ENCODE data around the gene ATG7. TPM values are rescaled to one million over a fixed set of nuclear protein-coding genes. Genes with fewer than 3 reads are reported as not detected.

ATG7 gene
- total and polyA plus RNA-seq, 4 donors: 7.4 to 53.8 (median 15.6) TPM

DNA sequence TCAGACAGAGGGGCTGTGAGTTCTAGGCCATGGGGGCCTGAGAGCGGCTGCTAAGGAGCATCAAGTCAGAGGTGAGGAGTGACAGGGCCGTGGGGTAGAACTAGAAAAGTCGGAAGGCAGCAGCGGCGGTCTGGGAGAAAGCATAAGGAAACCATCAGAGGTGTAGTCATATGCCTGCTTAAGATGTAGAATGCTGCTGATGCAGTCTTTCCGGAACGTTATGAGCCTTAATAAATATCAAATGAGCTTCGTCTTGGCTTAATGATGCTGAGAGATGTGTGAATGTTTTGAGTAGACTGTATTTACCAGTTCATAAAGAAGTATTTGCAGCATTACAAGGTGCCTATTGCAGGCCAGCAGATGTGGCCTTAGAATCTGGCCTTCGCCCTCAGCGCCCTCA is 15.2 kb downstream of the ATG7 start:
- peaks cover 0 to 6% (median 1%) of the 10 kb centered on the region in 4 donors for H3K4me1 ChIP-seq (ENCODE audit: control insufficient read depth in 4 of 4, insufficient read depth in 4 of 4, low read length in 3 of 4)
- TF ChIP-seq GABPA (IDR thresholded peaks at IDR 0.05 in 1 of 2, conservative IDR thresholded peaks at IDR 0.05 in 1 of 2): no peak
- TF ChIP-seq, protein P1, sequence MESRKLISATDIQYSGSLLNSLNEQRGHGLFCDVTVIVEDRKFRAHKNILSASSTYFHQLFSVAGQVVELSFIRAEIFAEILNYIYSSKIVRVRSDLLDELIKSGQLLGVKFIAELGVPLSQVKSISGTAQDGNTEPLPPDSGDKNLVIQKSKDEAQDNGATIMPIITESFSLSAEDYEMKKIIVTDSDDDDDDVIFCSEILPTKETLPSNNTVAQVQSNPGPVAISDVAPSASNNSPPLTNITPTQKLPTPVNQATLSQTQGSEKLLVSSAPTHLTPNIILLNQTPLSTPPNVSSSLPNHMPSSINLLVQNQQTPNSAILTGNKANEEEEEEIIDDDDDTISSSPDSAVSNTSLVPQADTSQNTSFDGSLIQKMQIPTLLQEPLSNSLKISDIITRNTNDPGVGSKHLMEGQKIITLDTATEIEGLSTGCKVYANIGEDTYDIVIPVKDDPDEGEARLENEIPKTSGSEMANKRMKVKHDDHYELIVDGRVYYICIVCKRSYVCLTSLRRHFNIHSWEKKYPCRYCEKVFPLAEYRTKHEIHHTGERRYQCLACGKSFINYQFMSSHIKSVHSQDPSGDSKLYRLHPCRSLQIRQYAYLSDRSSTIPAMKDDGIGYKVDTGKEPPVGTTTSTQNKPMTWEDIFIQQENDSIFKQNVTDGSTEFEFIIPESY (IDR thresholded peaks at IDR 0.05): no peak
- no peak for TF ChIP-seq FOXA2 (IDR thresholded peaks at IDR 0.05)
- TF ChIP-seq SP1 (IDR thresholded peaks at IDR 0.05): no peak
- TF ChIP-seq EGR1 (IDR thresholded peaks at IDR 0.05; ENCODE audit: low read depth in 2 of 2): no peak
- no peak for TF ChIP-seq YY1 (IDR thresholded peaks at IDR 0.05)
- no peak for TF ChIP-seq RAD21 (IDR thresholded peaks at IDR 0.05)
- TF ChIP-seq HNF4A (conservative IDR thresholded peaks at IDR 0.05): no peak
- no peak for TF ChIP-seq RXRA (IDR thresholded peaks at IDR 0.05)
- no peak for TF ChIP-seq HNF4G (IDR thresholded peaks at IDR 0.05)
- TF ChIP-seq FOXA1 (IDR thresholded peaks at IDR 0.05): no peak
- TF ChIP-seq, protein P2, sequence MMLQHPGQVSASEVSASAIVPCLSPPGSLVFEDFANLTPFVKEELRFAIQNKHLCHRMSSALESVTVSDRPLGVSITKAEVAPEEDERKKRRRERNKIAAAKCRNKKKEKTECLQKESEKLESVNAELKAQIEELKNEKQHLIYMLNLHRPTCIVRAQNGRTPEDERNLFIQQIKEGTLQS (IDR thresholded peaks at IDR 0.05): no peak
- TF ChIP-seq NR2F2 (IDR thresholded peaks at IDR 0.05): no peak
- TF ChIP-seq, protein P3, sequence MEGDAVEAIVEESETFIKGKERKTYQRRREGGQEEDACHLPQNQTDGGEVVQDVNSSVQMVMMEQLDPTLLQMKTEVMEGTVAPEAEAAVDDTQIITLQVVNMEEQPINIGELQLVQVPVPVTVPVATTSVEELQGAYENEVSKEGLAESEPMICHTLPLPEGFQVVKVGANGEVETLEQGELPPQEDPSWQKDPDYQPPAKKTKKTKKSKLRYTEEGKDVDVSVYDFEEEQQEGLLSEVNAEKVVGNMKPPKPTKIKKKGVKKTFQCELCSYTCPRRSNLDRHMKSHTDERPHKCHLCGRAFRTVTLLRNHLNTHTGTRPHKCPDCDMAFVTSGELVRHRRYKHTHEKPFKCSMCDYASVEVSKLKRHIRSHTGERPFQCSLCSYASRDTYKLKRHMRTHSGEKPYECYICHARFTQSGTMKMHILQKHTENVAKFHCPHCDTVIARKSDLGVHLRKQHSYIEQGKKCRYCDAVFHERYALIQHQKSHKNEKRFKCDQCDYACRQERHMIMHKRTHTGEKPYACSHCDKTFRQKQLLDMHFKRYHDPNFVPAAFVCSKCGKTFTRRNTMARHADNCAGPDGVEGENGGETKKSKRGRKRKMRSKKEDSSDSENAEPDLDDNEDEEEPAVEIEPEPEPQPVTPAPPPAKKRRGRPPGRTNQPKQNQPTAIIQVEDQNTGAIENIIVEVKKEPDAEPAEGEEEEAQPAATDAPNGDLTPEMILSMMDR (IDR thresholded peaks at IDR 0.05; ENCODE audit: low read depth, low read length, missing input control): no peak
- TF ChIP-seq JUND (IDR thresholded peaks at IDR 0.05): no peak
- no peak for TF ChIP-seq TAF1 (conservative IDR thresholded peaks at IDR 0.05)
- no peaks in the 10 kb centered on the region for H3K27me3 ChIP-seq (ENCODE audit: control insufficient read depth in 4 of 4, insufficient read depth in 4 of 4, low read length in 3 of 4)
- H3K27ac ChIP-seq (ENCODE audit: low read depth in 1 of 2, low read length in 2 of 2): no peak overlapping the region
- peak overlapping the region in 1 of 2 donors; percentile 21 for H3K9ac ChIP-seq (ENCODE audit: low read depth in 1 of 2, low read length in 2 of 2)
- 88% methylated on average over 10 of the region's 10 CpGs for WGBS
- no peaks in the 10 kb centered on the region for H3K9me3 ChIP-seq (ENCODE audit: control insufficient read depth in 4 of 4, low read length in 3 of 4)
- peaks cover 0 to 5% (median 4%) of the 10 kb centered on the region in 4 donors for H3K36me3 ChIP-seq (ENCODE audit: control insufficient read depth in 4 of 4, insufficient read depth in 3 of 4, low read depth in 1 of 4, low read length in 3 of 4)
- no peak for DNase-seq (ENCODE audit: low spot score)
- H3K4me3 ChIP-seq (ENCODE audit: low read depth in 1 of 3, low read length in 3 of 3): no peak overlapping the region

DNA sequence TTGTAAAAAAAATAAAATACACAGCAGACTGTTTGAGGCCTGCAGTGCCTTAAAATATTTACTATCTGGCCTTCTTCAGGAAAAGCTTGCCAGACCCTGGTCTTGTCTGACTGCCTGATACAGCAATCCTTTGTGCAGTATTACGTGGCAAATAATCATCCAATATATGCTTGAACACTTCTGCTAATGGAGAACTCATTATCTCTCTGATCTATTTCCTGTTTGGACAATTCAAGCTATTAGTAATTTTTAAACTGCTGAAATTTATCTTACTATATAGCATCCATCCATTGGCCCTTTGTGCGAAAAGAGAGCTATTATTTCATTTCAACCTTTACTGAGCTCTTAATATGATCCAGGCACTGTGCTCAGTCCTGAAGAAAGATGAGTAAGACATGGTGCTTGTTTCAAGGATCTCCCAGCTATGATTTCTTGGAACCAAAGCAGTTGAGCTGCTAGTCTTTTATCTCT is 15.9 kb downstream of the ATG7 start:
- Histone ChIP-seq H3K4me3 (ENCODE audit: low read depth in 1 of 3, low read length in 3 of 3) (no peak overlapping the region), H3K4me1 (ENCODE audit: control insufficient read depth in 4 of 4, insufficient read depth in 4 of 4, low read length in 3 of 4) (peaks cover 0 to 6% (median 1%) of the 10 kb centered on the region in 4 donors), H3K27ac (ENCODE audit: low read depth in 1 of 2, low read length in 2 of 2) (no peak overlapping the region), H3K9me3 (ENCODE audit: control insufficient read depth in 4 of 4, low read length in 3 of 4) (no peaks in the 10 kb centered on the region), H3K36me3 (ENCODE audit: control insufficient read depth in 4 of 4, insufficient read depth in 3 of 4, low read depth in 1 of 4, low read length in 3 of 4) (peaks cover 0 to 4% (median 3%) of the 10 kb centered on the region in 4 donors), H3K27me3 (ENCODE audit: control insufficient read depth in 4 of 4, insufficient read depth in 4 of 4, low read length in 3 of 4) (no peaks in the 10 kb centered on the region), H3K9ac (ENCODE audit: low read depth in 1 of 2, low read length in 2 of 2) (no peak overlapping the region)
- no peak for TF ChIP-seq HNF4G (IDR thresholded peaks at IDR 0.05)
- DNase-seq (ENCODE audit: low spot score): no peak
- 83% methylated on average over 2 of the region's 2 CpGs for WGBS
